Activated CD8-positive, alpha-beta memory T cell treated with anti-CD3 and anti-CD28 coated beads, Interleukin-2, amount 50 U/mL, for 24 hours (primary cell): ENCODE measurements around the gene HTR7.
"Not testable (repeated sequence)": the region's sequence is repeated elsewhere in the genome, so short reads cannot be mapped to it uniquely, and the experiment has no call there.

Experiments used
- DNase-seq: peaks from one replicate; pipeline ENCODE4 v3.0.0-alpha.2; 2020; ENCODE audit errors: extremely low read depth

The HTR7 gene

GRCh38 chr10:90858461-90858968, 676 bp upstream of the HTR7 start:
- no peak for DNase-seq

- DNase-seq, result no peak
Measured at GRCh38 chr10:90856964-90857634, 740 bp downstream of the HTR7 start.

- DNase-seq, result no peak
Measured at GRCh38 chr10:90856261-90856660, 1.6 kb downstream of the HTR7 start.

GRCh38 chr10:90855126-90855525, 2.7 kb downstream of the HTR7 start:
- DNase-seq, result no peak

- no peak for DNase-seq
Measured at GRCh38 chr10:90849956-90850749, 7.7 kb downstream of the HTR7 start.

- no peak for DNase-seq
Measured at GRCh38 chr10:90847436-90847835, 10.4 kb downstream of the HTR7 start.

GRCh38 chr10:90846746-90847145, 11.1 kb downstream of the HTR7 start:
- no peak for DNase-seq

GRCh38 chr10:90845726-90846125, 12.1 kb downstream of the HTR7 start:
- no peak for DNase-seq

- no peak for DNase-seq
Measured at GRCh38 chr10:90842725-90843124, 15.1 kb downstream of the HTR7 start.

GRCh38 chr10:90837486-90837885, 20.4 kb downstream of the HTR7 start:
- no peak for DNase-seq

- no peak for DNase-seq
Measured at GRCh38 chr10:90834326-90834725, 23.5 kb downstream of the HTR7 start.

GRCh38 chr10:90832111-90832510, 25.7 kb downstream of the HTR7 start:
- DNase-seq, result no peak

GRCh38 chr10:90822508-90822907, 35.3 kb downstream of the HTR7 start:
- no peak for DNase-seq

GRCh38 chr10:90821864-90822263, 36.0 kb downstream of the HTR7 start:
- not testable (repeated sequence) for DNase-seq

- no peak for DNase-seq
Measured at GRCh38 chr10:90819911-90820310, 37.9 kb downstream of the HTR7 start.

- DNase-seq, result no peak
Measured at GRCh38 chr10:90818736-90819135, 39.1 kb downstream of the HTR7 start.

- DNase-seq, result no peak
Measured at GRCh38 chr10:90817128-90817889, 40.5 kb downstream of the HTR7 start.

GRCh38 chr10:90816466-90816865, 41.4 kb downstream of the HTR7 start:
- DNase-seq, result no peak

- no peak for DNase-seq
Measured at GRCh38 chr10:90813594-90814365, 44.1 kb downstream of the HTR7 start.

- not testable (repeated sequence) for DNase-seq
Measured at GRCh38 chr10:90807106-90807505, 50.7 kb downstream of the HTR7 start.

- no peak for DNase-seq
Measured at GRCh38 chr10:90806677-90807076, 51.2 kb downstream of the HTR7 start.

GRCh38 chr10:90805206-90805605, 52.6 kb downstream of the HTR7 start:
- no peak for DNase-seq
